SK-N-SH treated with all-trans-retinoic acid at 6 μM for 48 hours (cell line): Measurements from ENCODE around the gene RPS5.

Experiments used
- ATAC-seq: fragments of 200-7000 bp; cut with Tn5 transposase; 3 replicates; pipeline ENCODE4 v1.9.1; 2020; ENCODE audit warnings: mild to moderate bottlenecking, moderate library complexity
- ARNTL ChIP-seq: fragments of 450-650 bp; formaldehyde crosslinking; IDR thresholded peaks from 2 replicates; pipeline ENCODE4 v1.5.0; 2020; ENCODE audit warnings: low read depth, mild to moderate bottlenecking, moderate library complexity, borderline replicate concordance
- BACH2 ChIP-seq: fragments of 250-450 bp; sonication (Bioruptor Pico); IDR thresholded peaks from 2 replicates; pipeline ENCODE4 v1.9.0; 2021; ENCODE audit warnings: mild to moderate bottlenecking, borderline replicate concordance
- CSDC2 ChIP-seq: fragments of 250-450 bp; sonication (Bioruptor Pico); IDR thresholded peaks from 2 replicates; pipeline ENCODE4 v1.5.0; 2020; ENCODE audit warnings: mild to moderate bottlenecking, moderate library complexity
- ESRRG ChIP-seq: fragments of 250-450 bp; sonication (Bioruptor Pico); IDR thresholded peaks from 2 replicates; pipeline ENCODE4 v1.6.1; 2021; ENCODE audit warnings: mild to moderate bottlenecking
- GLIS3 ChIP-seq: fragments of 250-450 bp; sonication (Bioruptor Pico); IDR thresholded peaks from 2 replicates; pipeline ENCODE4 v1.5.0; 2020; ENCODE audit warnings: mild to moderate bottlenecking, moderate library complexity
- ISL1 ChIP-seq: fragments of 250-450 bp; sonication (Bioruptor Pico); IDR thresholded peaks from 2 replicates; pipeline ENCODE4 v2.1.2; 2022; ENCODE audit warnings: mild to moderate bottlenecking, moderate library complexity
- OSR1 ChIP-seq: fragments of 250-450 bp; sonication (Bioruptor Pico); IDR thresholded peaks from 2 replicates; pipeline ENCODE4 v1.8.0; 2022; ENCODE audit warnings: moderate library complexity, mild to moderate bottlenecking, inconsistent platforms
- PPARA ChIP-seq: fragments of 250-450 bp; sonication (Bioruptor Pico); IDR thresholded peaks from 2 replicates; pipeline ENCODE4 v1.5.0; 2020; ENCODE audit warnings: mild to moderate bottlenecking, borderline replicate concordance
- SNAI2 ChIP-seq: fragments of 250-450 bp; sonication (Bioruptor Pico); IDR thresholded peaks from 2 replicates; pipeline ENCODE4 v1.5.0; 2020; ENCODE audit warnings: mild to moderate bottlenecking, moderate library complexity
- TOX ChIP-seq: fragments of 250-450 bp; sonication (Bioruptor Pico); IDR thresholded peaks from 2 replicates; pipeline ENCODE4 v1.8.0; 2021; ENCODE audit warnings: mild to moderate bottlenecking, moderate library complexity, borderline replicate concordance
- ZC3H10 ChIP-seq: fragments of 250-450 bp; sonication (Bioruptor Pico); IDR thresholded peaks from 2 replicates; pipeline ENCODE4 v1.5.1; 2021; ENCODE audit warnings: mild to moderate bottlenecking, moderate library complexity
- ZFP3 ChIP-seq: fragments of 250-450 bp; sonication (Bioruptor Pico); IDR thresholded peaks from 2 replicates; pipeline ENCODE4 v1.5.0; 2020; ENCODE audit warnings: mild to moderate bottlenecking, moderate library complexity
- ZFP30 ChIP-seq: fragments of 450-650 bp; formaldehyde crosslinking; IDR thresholded peaks from 2 replicates; pipeline ENCODE4 v1.5.0; 2022; ENCODE audit warnings: mild to moderate bottlenecking, moderate library complexity
- ZNF565 ChIP-seq: fragments of 450-650 bp; formaldehyde crosslinking; conservative IDR thresholded peaks from 2 replicates; pipeline ENCODE4 v1.5.0; 2020; ENCODE audit warnings: low read depth, mild to moderate bottlenecking, moderate library complexity
- ZNF70 ChIP-seq: fragments of 450-650 bp; formaldehyde crosslinking; IDR thresholded peaks from 2 replicates; pipeline ENCODE4 v1.5.0; 2020; ENCODE audit warnings: mild to moderate bottlenecking, moderate library complexity
- ZNF8 ChIP-seq: fragments of 450-650 bp; formaldehyde crosslinking; IDR thresholded peaks from 2 replicates; pipeline ENCODE4 v1.5.0; 2020; ENCODE audit warnings: mild to moderate bottlenecking, moderate library complexity
- TF ChIP-seq, protein P1 (sequence below): fragments of 250-450 bp; sonication (Bioruptor Pico); IDR thresholded peaks from 2 replicates; pipeline ENCODE4 v1.8.0; 2021; ENCODE audit warnings: low read depth, mild to moderate bottlenecking, moderate library complexity, borderline replicate concordance
- TF ChIP-seq, protein P2 (sequence below): fragments of 250-450 bp; sonication (Bioruptor Pico); IDR thresholded peaks from 2 replicates; pipeline ENCODE4 v1.5.1; 2020; ENCODE audit warnings: low read depth, mild to moderate bottlenecking, moderate library complexity
- TF ChIP-seq, protein P3 (sequence below): fragments of 250-450 bp; sonication (Bioruptor Pico); IDR thresholded peaks from 2 replicates; pipeline ENCODE4 v1.5.1; 2021; ENCODE audit warnings: mild to moderate bottlenecking, moderate library complexity
- TF ChIP-seq, protein P4 (sequence below): fragments of 250-450 bp; sonication (Bioruptor Pico); IDR thresholded peaks from 2 replicates; pipeline ENCODE4 v1.8.0; 2020; ENCODE audit warnings: mild to moderate bottlenecking, moderate library complexity, borderline replicate concordance

RPS5 gene

DNA sequence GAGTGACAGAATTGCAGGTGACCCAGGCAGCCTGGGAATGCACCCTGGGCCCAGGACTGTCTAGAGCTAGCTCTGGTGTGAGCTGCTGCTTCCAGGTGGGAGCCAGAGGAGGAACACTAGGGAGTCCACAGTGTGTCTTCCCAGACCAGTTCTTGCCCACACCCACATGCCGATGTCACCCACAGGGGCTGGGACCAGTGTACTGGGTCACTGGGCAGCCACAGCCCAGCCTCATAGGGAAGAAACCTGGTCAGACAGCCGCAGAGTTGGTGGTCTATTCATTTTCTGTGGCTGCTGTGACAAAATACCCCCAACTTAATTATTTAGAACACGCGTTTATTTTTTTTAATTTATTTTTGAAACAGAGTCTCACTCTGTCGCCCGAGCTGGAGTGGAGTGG is 11.5 kb downstream of the RPS5 start:
- TF ChIP-seq, protein P1, sequence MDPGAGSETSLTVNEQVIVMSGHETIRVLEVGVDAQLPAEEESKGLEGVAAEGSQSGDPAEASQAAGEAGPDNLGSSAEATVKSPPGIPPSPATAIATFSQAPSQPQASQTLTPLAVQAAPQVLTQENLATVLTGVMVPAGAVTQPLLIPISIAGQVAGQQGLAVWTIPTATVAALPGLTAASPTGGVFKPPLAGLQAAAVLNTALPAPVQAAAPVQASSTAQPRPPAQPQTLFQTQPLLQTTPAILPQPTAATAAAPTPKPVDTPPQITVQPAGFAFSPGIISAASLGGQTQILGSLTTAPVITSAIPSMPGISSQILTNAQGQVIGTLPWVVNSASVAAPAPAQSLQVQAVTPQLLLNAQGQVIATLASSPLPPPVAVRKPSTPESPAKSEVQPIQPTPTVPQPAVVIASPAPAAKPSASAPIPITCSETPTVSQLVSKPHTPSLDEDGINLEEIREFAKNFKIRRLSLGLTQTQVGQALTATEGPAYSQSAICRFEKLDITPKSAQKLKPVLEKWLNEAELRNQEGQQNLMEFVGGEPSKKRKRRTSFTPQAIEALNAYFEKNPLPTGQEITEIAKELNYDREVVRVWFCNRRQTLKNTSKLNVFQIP (CRISPR knock-in tag): no peak
- TF ChIP-seq, protein P2, sequence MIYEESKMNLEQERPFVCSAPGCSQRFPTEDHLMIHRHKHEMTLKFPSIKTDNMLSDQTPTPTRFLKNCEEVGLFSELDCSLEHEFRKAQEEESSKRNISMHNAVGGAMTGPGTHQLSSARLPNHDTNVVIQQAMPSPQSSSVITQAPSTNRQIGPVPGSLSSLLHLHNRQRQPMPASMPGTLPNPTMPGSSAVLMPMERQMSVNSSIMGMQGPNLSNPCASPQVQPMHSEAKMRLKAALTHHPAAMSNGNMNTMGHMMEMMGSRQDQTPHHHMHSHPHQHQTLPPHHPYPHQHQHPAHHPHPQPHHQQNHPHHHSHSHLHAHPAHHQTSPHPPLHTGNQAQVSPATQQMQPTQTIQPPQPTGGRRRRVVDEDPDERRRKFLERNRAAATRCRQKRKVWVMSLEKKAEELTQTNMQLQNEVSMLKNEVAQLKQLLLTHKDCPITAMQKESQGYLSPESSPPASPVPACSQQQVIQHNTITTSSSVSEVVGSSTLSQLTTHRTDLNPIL (CRISPR knock-in tag): no peak
- no peak for TF ChIP-seq ZNF565 (CRISPR knock-in tag)
- TF ChIP-seq, protein P3, sequence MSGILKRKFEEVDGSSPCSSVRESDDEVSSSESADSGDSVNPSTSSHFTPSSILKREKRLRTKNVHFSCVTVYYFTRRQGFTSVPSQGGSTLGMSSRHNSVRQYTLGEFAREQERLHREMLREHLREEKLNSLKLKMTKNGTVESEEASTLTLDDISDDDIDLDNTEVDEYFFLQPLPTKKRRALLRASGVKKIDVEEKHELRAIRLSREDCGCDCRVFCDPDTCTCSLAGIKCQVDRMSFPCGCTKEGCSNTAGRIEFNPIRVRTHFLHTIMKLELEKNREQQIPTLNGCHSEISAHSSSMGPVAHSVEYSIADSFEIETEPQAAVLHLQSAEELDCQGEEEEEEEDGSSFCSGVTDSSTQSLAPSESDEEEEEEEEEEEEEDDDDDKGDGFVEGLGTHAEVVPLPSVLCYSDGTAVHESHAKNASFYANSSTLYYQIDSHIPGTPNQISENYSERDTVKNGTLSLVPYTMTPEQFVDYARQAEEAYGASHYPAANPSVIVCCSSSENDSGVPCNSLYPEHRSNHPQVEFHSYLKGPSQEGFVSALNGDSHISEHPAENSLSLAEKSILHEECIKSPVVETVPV (CRISPR knock-in tag): no peak
- no peak for TF ChIP-seq ZNF70 (CRISPR knock-in tag)
- TF ChIP-seq ISL1 (CRISPR knock-in tag): no peak
- TF ChIP-seq, protein P4, sequence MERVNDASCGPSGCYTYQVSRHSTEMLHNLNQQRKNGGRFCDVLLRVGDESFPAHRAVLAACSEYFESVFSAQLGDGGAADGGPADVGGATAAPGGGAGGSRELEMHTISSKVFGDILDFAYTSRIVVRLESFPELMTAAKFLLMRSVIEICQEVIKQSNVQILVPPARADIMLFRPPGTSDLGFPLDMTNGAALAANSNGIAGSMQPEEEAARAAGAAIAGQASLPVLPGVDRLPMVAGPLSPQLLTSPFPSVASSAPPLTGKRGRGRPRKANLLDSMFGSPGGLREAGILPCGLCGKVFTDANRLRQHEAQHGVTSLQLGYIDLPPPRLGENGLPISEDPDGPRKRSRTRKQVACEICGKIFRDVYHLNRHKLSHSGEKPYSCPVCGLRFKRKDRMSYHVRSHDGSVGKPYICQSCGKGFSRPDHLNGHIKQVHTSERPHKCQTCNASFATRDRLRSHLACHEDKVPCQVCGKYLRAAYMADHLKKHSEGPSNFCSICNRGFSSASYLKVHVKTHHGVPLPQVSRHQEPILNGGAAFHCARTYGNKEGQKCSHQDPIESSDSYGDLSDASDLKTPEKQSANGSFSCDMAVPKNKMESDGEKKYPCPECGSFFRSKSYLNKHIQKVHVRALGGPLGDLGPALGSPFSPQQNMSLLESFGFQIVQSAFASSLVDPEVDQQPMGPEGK: no peak
- no peak for TF ChIP-seq ZNF8 (CRISPR knock-in tag)
- TF ChIP-seq ARNTL: no peak
- TF ChIP-seq BACH2 (CRISPR knock-in tag): no peak
- no peak for TF ChIP-seq GLIS3 (CRISPR knock-in tag)
- TF ChIP-seq CSDC2: no peak
- TF ChIP-seq ZFP30: no peak
- TF ChIP-seq TOX (CRISPR knock-in tag): no peak
- TF ChIP-seq ZC3H10 (CRISPR knock-in tag): no peak
- no peak for TF ChIP-seq OSR1 (CRISPR knock-in tag)
- TF ChIP-seq ZFP3 (CRISPR knock-in tag): no peak
- ATAC-seq: no peak

DNA sequence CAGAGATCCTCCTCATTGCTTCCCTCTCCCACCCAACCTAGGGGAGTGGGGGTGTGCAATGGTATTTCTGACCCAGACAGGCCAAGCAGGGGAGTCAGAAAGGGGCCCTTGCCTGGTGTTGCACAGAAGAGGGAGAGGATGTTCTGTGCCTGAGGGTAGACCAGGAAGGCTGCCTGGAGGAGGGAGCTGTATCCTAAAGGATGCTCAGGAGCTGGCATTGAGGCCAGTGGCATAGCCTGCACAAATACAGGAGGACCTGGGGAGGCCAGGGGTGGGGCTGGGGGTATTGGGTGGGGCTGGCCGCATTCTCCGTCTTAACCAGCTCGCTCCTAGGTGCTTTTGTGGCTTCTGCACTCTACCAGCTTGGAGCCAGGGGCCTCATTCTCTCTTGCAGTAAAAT is 12.8 kb downstream of the RPS5 start:
- TF ChIP-seq ZFP3 (CRISPR knock-in tag): 0 out of 2 replicates have a peak, but pooled peaks have one; percentile 61
- TF ChIP-seq, protein P3 (CRISPR knock-in tag): no peak
- TF ChIP-seq ZFP30: no peak
- TF ChIP-seq ISL1 (CRISPR knock-in tag): no peak
- no peak for ATAC-seq

DNA sequence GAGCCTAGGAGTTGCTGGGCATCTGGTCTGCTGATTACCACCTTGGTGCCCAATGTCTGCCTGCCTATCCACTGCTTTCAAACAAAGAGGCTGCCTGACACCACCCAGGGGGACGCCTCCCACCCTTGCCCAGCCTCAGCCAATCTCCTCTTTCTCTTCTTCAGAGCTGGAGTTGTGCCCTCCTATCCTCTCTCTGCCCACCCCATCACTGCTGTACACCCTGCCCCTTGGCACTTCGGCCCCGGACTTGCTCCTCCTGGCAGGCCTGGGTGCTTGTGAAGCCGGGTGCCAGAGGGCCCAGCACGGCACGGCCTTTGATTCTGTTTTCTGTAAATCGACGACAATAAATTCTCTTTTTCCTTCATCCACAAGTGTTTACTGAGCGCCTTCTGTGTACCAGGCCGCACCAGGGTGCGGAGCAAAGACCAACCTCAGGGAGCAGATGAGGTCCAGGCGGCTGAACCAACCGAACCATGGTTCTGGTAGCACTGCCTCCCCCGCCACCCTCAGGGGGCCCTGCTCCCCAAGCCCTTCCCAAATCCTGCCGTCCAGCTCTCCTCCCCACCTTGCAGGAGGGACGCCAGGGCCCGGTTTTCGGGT is 13.3 kb downstream of the RPS5 start:
- ATAC-seq: peak; percentile 66
- TF ChIP-seq ARNTL (no peak), ZFP3 (CRISPR knock-in tag) (no peak), ESRRG (no peak), SNAI2 (CRISPR knock-in tag) (no peak), ZFP30 (no peak), PPARA (no peak), CSDC2 (no peak), ZC3H10 (CRISPR knock-in tag) (no peak), OSR1 (CRISPR knock-in tag) (no peak), BACH2 (CRISPR knock-in tag) (no peak), ZNF565 (CRISPR knock-in tag) (no peak), ZNF8 (CRISPR knock-in tag) (no peak)
- TF ChIP-seq, protein P3 (CRISPR knock-in tag): no peak
- TF ChIP-seq, protein P2 (CRISPR knock-in tag): no peak
- TF ChIP-seq, protein P4: no peak
- TF ChIP-seq, protein P1 (CRISPR knock-in tag): no peak
